HG02610 (cell line): ENCODE data around the gene UNC13C.

Source experiments
- ATAC-seq: cut with Tn5 transposase; IDR thresholded peaks from one replicate; pipeline ENCODE4 v1.9.1; 2021; ENCODE audit warnings: mild to moderate bottlenecking, moderate library complexity; ENCODE audit not compliant: unreplicated experiment

Gene UNC13C

DNA sequence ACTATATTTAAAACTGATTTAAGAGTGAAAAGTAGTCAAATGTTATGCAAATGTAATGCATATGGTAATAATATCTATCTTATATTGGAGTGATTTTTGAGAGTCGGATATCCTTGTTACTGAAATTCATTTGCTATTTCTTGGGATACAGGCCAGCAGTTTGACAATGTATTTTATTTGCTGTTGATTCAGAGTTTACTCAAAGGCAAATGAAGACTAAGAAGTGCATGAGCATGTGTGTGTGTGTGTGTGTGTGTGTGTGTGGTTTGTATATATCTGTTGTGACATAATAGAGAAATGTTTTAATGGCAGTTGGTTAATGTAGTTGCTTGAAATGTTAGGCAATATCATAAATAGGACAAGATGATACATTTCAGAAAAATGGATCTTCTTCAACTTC, 39.0 kb downstream of the UNC13C start:
- ATAC-seq, result no peak

DNA sequence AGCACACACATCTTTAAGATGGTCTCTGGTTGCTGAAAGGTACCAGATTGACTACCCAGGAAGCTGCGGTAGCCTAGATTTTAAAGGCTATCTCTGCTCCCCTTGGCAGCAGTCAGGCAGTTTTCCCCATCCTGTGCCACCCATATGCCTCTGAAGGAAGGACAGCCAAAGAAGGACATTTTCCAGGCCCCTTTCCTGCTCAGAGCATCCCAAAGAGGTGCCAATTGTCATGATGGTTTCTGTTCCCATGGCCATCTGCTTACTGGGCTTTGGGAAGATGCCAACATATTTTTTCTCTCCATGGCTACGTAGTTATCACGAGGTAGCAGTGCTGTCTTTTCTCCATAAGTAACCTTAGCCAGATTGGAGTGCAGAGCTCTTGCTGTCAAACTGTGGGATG, 39.7 kb downstream of the UNC13C start:
- ATAC-seq, result no peak

DNA sequence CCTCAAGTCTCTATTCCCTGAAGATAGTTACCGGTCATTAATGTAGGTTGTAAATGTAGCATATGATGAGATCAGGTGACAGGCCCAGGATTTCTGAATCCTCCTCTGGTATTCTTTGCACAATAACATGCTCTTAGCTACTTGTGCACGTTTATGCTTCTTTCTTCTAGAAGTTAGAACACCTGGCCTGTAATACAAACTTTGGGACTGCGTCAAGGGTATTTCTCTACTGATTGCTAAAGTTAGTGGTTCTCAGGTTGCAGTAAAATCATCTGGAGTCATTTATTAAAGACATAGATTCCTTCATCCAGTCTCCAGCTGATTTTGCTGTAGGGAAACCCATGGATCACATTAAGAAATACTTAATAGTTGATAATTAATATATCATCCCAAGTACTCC, 48.0 kb downstream of the UNC13C start:
- ATAC-seq, result no peak

DNA sequence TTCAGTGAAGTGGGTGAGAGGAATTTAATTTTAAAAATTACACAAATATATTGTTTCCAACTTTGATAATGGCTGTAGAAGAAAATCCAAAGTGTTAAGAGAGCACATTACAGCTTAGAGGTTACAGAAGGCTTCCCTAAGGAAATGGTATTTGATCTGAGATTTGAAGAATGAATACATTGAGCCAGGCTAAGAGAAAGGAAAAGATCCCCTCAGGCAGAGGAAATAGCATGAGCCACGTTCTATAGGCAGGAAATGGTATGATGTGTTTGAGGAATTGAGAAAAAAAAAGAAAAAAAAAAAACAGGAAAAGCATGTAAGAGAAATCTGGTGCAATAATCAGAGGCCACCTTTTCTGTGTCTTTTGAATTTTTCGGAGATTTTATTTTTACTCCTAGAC, 48.6 kb downstream of the UNC13C start:
- ATAC-seq, result no peak

DNA sequence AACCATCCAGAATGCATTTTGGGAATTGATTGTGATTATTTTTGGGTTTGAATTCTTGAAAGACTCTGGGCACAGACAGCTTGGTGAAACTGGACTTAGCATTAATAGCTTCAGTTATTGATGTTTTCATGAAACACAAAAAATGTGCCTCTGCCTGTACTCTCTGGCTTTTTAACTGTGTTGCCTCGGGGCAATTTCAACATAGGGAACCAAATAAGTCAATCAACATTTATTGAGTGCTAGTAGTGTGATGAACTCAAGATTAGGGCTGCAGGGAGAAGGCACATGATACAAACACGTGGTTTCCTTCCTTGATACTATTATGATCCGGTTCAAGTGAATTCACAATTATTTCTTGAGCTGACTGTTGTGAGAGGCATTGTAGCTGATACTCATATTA, 50.8 kb downstream of the UNC13C start:
- ATAC-seq, result no peak

DNA sequence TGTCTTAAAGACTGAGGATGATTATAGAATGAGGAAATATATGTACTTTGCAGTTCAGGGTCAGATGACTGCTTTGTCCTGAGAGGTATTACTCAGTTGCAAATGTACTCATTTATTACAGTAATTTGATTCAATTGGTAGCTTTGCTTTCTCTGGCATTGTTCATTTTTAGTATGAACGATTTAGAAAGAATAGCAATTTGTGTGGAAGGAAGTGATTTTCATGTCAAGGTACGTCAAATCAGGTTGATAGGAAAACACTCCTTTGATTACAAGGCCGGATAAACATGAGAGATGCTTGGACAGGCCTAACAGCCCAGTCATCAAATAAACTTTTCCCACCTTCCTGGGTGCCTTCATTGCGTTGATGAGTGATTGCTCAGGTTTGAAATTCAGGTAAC, 53.8 kb downstream of the UNC13C start:
- no peak for ATAC-seq

DNA sequence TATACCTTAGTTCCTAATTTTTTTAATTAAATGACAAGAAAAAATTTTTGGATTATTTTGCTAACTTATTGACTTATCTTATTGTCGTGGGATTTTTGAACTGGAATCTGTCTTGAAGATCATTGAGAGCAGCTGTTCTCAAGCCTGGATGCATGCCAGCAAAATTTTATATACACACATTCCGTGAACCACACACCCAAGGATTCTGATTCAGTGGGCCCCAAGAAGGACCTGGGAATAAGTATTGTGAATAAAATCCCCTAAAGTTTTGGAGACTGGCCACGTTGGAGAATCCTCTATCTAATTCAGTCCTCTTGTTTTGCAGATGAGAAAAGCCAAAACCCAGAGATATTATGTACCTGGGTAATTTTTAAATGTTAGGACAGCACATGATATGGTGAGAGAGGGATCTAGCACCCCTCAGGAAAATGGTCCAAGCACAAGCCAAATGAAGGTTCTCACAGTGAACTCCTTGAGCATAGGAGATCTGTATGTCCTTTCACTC, 55.2 kb downstream of the UNC13C start:
- ATAC-seq, result no peak

DNA sequence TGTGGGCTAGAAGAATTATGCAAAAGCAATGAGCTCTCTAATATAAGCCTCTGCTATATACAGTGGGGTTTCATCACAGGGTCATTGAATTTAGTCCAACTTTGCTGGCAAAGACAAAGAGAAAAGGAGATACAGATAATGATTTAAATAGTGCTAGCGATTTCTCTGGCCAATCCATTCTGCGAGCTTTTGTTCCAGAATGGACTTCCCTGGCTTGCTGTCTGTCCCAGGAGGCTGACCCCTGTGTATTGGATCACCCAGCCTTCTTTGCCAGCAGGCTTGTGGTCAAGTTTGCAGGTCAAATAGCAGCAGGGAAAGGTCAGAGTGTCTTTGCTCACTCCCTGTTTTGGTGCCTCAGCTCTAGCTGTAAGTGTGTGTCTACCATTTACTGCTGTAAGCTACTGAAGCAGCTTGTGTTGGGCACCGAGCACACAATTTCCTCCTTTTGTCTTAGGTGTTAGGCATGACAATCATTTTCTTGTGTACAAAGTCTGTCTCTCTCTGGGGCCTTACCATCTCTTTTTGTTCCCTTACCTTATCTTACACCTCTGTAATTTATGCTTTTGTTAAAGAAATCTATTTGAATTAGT, 55.7 kb downstream of the UNC13C start:
- no peak for ATAC-seq

DNA sequence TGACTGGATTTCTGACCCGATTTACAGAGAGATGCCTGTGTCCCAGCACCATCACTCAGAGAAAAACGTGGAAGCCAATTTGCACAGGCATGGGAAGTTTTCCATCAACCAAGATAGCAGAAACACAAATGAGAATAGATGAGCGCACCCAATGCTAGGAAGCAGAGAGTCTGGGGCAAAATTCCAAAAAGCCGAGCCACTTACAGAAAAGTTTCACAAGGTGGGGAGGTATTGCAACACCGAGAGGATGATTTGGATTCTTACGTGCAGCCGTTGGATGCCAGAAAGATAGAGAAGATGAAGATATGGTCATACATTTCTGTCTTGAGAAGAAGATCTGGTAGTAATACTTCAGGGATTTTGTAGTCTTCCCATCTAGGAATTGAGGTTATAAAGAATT, 57.4 kb downstream of the UNC13C start:
- no peak for ATAC-seq

DNA sequence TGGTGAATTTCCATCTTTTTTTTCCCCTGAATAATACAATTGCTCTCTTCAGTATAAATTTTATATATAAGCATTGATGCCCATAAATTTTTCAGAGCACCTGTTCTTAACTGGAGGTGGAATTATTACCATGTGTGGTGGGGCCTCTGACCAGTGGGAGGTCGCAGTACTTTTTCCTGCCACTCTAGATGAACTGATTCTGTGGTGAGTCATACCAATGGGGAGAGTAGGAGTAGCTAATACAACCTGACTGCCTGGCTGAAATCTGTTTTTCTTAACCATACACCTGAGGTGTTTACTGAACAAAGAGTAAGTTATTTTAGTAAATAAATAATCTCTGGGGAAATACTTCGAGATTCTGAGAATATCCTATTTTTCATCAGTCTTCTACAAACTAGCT, 67.2 kb downstream of the UNC13C start:
- no peak for ATAC-seq

DNA sequence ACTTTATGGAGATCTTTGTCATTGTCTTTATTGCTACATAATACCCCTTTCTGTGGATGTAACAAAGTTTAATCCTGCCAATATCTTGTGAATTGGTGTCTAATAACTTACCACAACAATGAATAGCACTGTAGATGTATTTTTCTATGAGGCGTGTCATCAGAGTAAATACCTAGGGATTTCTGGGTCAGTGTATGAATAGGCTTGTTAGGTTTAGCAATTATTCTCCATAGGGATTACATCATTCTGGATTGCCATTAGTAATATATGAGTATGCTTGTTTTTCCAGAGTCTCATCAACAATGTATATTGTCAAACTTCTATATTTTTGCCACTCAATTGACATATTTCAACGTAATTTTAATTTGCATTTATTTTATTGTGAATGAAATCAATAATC, 67.9 kb downstream of the UNC13C start:
- no peak for ATAC-seq

DNA sequence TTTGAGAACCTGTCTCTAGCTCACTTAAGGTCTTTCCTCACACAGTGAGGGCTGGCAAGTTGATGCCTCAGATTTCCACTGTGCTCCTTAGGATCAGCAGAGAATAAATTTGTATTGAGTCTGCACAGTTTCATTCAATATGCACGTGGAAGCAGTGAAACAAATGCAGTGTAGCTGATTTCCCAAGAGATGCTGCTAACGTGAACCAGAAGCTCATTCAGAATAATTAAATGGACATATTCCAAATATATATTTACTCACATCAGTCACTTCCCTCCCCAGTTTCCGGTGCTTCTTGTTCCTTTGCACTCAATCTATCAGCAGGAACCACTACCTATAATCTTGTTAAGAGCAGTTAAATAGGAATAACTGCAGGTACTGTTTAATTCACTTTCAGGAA, 86.1 kb downstream of the UNC13C start:
- no peak for ATAC-seq

DNA sequence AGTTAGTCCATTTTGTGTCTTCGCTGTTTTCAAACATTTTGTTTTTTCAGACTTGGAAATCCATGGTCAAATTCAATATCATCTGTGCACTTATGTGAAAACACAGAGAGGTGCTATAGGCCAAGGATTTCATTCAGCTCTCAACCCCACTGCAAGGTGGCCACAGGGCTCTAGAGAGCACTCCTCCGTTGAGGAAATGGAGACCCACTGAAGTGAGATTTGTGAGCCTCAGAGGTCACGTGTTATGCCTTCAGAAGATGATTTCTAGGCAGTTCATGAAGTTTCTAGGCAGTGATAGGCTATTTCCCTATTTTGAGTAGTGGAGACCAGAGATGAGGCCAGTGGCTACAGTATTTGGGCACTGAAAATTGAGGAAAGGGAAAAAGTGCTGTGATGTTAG, 88.2 kb downstream of the UNC13C start:
- ATAC-seq, result no peak

DNA sequence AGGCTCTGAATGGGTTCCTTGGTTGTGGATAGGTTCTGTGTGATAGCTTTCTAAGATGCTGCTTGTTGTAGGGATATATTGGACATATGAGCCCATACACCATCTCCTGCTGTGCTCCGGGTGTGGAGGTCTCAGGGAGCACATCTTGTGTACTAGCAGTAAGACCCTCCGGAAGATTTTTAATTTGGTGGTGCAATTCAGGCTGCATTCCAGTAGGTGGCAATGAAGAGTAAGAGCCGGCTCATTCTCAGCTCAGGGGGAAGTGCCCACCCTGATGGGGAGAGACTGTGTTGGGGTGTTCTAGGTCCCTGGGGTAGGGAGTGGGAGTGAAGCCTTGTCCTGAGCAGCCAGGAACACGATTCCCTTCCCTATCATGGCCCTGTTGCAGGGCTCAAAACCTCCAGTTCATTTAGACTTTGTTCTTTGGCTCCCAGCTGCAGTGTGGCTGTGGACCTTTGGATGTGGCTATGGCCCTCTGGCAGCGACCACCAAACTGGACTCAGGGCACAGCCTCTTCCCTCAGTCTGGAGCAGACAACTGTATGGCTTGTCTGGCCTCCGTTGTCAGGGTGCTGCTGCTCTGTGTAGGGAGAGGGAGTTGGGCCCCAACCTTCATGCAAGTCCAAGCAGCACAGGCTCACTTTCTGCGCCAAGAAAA, 104.7 kb downstream of the UNC13C start:
- ATAC-seq, result peak; percentile 62

DNA sequence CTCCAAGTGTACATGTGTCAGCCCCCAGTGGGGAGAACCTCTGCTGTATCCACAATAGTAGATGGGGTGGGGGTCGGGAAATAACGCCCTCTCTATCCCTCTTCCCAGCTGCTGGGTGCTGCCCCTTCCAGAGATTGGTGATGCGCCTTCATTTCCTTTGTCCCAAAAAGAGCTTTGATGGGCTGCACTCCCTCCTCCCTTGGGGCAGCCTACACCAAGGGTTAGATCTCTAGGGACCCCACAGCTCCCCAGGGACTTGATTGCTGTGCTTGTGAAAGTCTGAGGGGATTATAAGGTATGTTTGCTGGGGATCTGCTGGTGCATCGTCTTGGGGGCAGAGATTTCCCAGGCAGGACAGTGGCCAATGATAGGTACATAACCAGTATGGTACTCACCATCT, 105.3 kb downstream of the UNC13C start:
- ATAC-seq, result no peak

DNA sequence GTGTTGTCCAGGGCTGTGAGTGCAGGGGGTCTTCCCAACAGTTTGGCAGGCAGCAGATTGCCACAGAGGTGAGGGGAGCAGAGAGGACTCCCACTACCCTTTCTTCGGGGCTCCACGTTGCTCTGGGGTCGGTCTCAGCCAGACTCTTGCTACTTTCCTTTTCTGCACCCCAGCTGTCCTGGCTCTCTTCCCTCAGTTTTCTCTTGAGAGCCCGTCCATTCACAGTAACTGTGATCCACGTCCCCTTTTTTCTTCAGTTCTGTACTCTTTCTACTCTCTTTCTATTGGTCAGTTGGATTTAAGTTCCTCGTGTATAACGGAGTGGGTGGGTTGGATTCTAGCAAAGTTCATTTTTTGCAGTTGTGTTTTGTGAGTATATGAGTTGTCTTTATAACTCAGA, 105.8 kb downstream of the UNC13C start:
- no peak for ATAC-seq

DNA sequence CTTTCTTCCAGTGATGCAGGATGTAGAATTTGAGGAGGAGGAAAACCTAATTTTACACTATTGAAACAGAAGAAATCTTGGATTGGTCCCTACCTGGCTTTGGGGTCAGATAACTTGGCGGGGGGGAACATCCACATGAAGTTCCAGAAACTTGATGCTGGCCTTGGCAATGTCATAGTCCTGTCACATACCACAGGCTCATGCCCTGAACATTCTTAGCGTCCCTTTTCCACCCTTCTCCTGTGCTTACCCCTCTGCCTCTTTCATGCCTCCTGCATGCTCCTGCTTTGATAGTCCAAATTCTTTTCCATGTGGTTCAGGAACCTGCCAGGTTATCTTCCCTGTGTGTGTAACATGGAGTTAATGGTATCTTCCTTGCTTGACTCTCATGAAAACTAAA, 110.6 kb downstream of the UNC13C start:
- ATAC-seq, result no peak

DNA sequence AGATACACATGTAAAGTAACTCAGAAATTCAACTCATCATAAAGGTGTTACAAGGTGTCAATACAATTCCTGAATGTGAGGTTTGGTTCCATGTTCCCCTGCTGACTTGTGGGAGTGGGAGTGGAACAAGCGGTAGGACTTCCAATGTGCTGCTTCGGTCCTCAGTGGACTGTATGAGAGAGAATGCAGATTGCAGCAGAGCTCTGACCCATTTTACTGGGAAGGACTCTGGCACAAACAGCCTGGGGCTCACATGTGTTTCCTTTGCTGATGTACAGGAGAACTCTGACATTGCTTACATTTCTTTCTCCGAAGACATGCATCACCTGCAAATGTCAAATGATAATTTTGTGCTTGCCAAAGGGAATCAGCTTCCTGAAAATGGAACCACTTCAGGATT, 111.5 kb downstream of the UNC13C start:
- ATAC-seq, result no peak

DNA sequence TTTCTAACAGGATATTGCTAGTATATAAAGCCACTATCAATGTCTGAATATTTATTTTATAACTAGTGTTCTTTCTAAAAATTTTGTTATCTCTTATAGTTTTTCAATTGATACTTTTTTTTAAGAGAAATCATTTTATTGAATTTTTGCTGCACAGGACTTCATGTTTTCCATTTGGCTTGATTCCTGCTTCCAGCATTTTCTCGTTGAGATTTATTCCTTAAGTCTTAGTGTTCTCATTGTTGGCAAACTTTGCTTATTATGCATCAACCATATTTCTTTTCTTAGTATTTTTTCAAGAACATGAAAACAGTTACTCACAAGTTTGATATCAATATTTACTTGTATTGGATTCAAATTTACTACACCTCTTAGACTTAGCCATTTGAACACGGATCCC, 113.4 kb downstream of the UNC13C start:
- ATAC-seq, result no peak

DNA sequence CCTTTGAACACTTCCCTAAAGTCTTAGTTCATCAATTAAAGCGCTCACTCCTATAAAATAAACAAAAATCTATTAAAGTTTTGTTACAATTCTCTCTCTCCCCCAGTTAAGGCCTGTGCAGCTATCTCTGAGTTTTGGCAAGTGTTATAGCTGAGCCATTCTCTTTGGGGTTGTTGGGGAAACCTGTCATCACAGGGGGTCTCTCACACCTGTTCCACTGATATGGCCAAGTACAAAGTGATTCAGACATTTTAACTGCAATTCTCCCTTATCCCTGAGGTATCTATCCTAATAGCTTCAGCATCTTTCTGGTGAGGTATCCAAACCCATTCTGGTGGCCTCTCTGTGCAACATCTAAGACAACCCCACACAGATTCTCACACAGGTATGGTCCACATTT, 116.4 kb downstream of the UNC13C start:
- ATAC-seq, result no peak

DNA sequence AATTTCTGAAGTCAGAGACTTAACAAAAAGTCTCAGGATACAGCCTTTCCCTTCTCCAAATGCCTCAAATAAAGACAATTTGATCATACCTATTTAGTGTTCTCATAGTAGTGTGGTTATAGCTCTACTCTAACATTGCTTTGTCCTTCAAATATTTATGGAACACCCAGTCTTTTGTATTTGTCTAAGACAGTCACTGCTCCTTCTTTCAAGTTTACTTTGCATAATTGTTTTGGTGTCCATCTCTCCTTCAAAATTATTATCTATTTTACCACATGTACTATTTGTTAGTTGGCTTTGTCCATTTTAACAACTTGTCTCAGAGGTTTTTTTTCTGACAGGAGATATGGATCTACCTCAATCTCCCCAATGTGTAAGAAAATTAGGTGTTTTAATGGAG, 118.8 kb downstream of the UNC13C start:
- ATAC-seq, result no peak

DNA sequence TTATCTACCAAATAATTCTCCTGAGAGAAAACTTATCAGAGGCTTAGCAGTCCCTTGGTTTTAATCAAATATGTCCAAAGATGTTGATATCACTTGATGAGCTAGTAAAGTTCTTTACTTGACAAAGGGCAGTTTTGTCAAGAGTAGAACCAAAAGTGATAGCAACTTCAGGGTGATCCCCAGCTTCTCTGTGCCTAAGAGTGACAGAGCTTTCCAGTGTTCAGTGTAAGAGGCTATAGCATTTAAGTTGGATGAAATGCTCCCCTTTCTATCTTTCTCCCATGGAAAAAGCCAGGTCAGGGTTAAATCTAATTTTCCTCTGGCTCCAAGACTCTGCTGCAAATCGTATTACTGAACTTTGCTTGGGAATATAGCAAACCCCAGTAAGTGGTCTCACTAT, 120.8 kb downstream of the UNC13C start:
- ATAC-seq, result no peak

DNA sequence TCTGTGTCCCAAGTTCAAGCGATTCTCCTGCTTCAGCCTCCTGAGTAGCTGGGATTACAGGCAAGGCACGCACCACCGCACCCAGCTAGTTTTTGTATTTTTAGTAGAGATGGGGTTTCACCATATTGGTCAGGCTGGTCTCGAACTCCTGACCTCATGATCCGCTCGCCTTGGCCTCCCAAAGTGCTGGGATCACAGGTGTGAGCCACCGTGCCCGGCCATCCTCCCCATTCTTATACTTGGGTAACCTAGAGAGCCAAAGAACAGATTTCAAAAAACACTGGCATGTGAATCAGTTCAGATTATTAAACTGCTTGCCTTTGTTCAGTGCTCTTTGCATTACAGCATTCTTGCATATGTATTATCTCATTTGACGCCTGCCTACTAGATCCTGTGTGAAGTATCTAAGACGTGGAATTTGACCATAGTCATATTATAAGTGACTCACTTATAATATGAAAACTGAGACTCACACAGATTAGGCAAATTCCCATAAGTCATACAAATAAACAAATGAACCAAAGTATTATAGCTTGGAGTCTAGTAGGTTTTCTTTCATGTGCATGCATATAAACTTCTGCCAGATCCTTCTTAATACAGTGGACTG, 123.5 kb downstream of the UNC13C start:
- ATAC-seq, result no peak
